A673 (cell line): Measurements from ENCODE around the gene KIF26B.

Source experiments
- EZH2 ChIP-seq: fragments of 200-600 bp; sonication (generic); IDR thresholded peaks from 2 replicates; pipeline ENCODE4 v1.6.1; 2017; ENCODE audit warnings: borderline replicate concordance, low read depth, mild to moderate bottlenecking, mixed read lengths, antibody characterized with exemption, low read length; ENCODE audit not compliant: poor library complexity, severe bottlenecking
- TF ChIP-seq, protein P1 (sequence below): fragments of 300-800, 200-600 bp; sonication (generic); conservative IDR thresholded peaks from 2 replicates; pipeline ENCODE4 v1.5.1; 2017; ENCODE audit warnings: low read depth, mild to moderate bottlenecking, antibody characterized with exemption, low read length, moderate library complexity, mixed read lengths

DNA sequence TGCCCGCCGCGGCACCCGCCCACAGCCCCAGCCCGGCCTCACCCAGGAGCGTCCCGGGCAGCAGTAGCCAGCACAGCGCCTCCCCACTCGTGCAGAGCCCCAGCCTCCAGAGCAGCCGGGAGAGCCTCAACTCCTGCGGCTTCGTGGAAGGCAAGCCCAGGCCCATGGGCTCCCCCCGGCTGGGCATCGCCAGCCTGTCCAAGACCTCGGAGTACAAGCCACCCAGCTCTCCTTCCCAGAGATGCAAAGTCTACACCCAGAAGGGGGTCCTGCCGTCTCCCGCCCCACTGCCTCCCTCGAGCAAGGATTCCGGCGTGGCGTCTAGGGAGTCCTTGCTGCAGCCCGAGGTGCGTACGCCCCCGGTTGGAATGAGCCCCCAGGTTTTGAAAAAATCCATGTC is 531.2 kb downstream of the KIF26B start:
- TF ChIP-seq, protein P1, sequence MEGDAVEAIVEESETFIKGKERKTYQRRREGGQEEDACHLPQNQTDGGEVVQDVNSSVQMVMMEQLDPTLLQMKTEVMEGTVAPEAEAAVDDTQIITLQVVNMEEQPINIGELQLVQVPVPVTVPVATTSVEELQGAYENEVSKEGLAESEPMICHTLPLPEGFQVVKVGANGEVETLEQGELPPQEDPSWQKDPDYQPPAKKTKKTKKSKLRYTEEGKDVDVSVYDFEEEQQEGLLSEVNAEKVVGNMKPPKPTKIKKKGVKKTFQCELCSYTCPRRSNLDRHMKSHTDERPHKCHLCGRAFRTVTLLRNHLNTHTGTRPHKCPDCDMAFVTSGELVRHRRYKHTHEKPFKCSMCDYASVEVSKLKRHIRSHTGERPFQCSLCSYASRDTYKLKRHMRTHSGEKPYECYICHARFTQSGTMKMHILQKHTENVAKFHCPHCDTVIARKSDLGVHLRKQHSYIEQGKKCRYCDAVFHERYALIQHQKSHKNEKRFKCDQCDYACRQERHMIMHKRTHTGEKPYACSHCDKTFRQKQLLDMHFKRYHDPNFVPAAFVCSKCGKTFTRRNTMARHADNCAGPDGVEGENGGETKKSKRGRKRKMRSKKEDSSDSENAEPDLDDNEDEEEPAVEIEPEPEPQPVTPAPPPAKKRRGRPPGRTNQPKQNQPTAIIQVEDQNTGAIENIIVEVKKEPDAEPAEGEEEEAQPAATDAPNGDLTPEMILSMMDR = no peak
- no peak for TF ChIP-seq EZH2
